ENCODE data around the gene AMZ1. TPM values are rescaled to one million over a fixed set of nuclear protein-coding genes. Genes with fewer than 3 reads are reported as not detected.
A peak's percentile ranks its signal among the peaks of the same experiment; 100 is the strongest.

The AMZ1 gene
- total RNA-seq, 2 experiments from 2014 or later, result 0.36 to 0.47 TPM

- no peak overlapping the region for H3K4me3 Mint-ChIP-seq
- no peaks in the 10 kb centered on the region for H3K27me3 Mint-ChIP-seq (ENCODE audit: low read depth)
- no peaks in the 10 kb centered on the region for H3K9me3 Mint-ChIP-seq
- DNase-seq, result peak; percentile 45
- H3K36me3 Mint-ChIP-seq (ENCODE audit: low read depth), result no peaks in the 10 kb centered on the region
- H3K27ac Mint-ChIP-seq, result peak overlapping the region; percentile 30
- CTCF ChIA-PET, result interaction anchor here (1.5 kb wide), 1 partner anchor 64 kb away, joined by 3 read pairs; no protein-coding TSS in a partner anchor
- intact Hi-C loops (cut with micrococcal nuclease), result no loop called here
- H3K4me1 Mint-ChIP-seq (ENCODE audit: low read depth), result peaks cover 13% of the 10 kb centered on the region
Measured at GRCh38 chr7:2645274-2645868, 42.6 kb upstream of the AMZ1 start.

- intact Hi-C loops (cut with micrococcal nuclease), result no loop called here
- no peak overlapping the region for H3K4me3 Mint-ChIP-seq
- CTCF ChIA-PET, result no interaction called here
- H3K36me3 Mint-ChIP-seq (ENCODE audit: low read depth), result no peaks in the 10 kb centered on the region
- no peaks in the 10 kb centered on the region for H3K27me3 Mint-ChIP-seq (ENCODE audit: low read depth)
- peaks cover 13% of the 10 kb centered on the region for H3K4me1 Mint-ChIP-seq (ENCODE audit: low read depth)
- DNase-seq, result no peak
- H3K27ac Mint-ChIP-seq, result no peak overlapping the region
- no peaks in the 10 kb centered on the region for H3K9me3 Mint-ChIP-seq
Measured at GRCh38 chr7:2646336-2646679, 41.7 kb upstream of the AMZ1 start.

GRCh38 chr7:2646680-2647571 lies 41.1 kb upstream of the AMZ1 start:
- no peaks in the 10 kb centered on the region for H3K9me3 Mint-ChIP-seq
- intact Hi-C loops (cut with micrococcal nuclease), result no loop called here
- DNase-seq, result no peak

GRCh38 chr7:2647594-2648172 lies 40.3 kb upstream of the AMZ1 start:
- no peaks in the 10 kb centered on the region for H3K9me3 Mint-ChIP-seq

More at GRCh38 chr7:2646680-2647571, 41.1 kb upstream of the AMZ1 start:
- CTCF ChIA-PET, result no interaction called here
- no peak overlapping the region for H3K4me3 Mint-ChIP-seq
- H3K4me1 Mint-ChIP-seq (ENCODE audit: low read depth), result peaks cover 13% of the 10 kb centered on the region
- no peak overlapping the region for H3K27ac Mint-ChIP-seq
- no peaks in the 10 kb centered on the region for H3K27me3 Mint-ChIP-seq (ENCODE audit: low read depth)
- H3K36me3 Mint-ChIP-seq (ENCODE audit: low read depth), result no peaks in the 10 kb centered on the region

GRCh38 chr7:2649139-2649838 lies 38.7 kb upstream of the AMZ1 start:
- Mint-ChIP-seq H3K36me3 (ENCODE audit: low read depth) (no peaks in the 10 kb centered on the region), H3K4me1 (ENCODE audit: low read depth) (peaks cover 13% of the 10 kb centered on the region), H3K4me3 (no peak overlapping the region), H3K27ac (no peak overlapping the region), H3K9me3 (no peaks in the 10 kb centered on the region), H3K27me3 (ENCODE audit: low read depth) (no peaks in the 10 kb centered on the region)
- no peak for DNase-seq
- CTCF ChIA-PET, result interaction anchor here (0.6 kb wide), 1 partner anchor 232 kb away, joined by 4 read pairs; no protein-coding TSS in a partner anchor
- intact Hi-C loops (cut with micrococcal nuclease), result no loop called here

More at GRCh38 chr7:2647594-2648172, 40.3 kb upstream of the AMZ1 start:
- H3K4me1 Mint-ChIP-seq (ENCODE audit: low read depth), result peaks cover 13% of the 10 kb centered on the region
- CTCF ChIA-PET, result interaction anchor here (0.6 kb wide), 1 partner anchor 166 kb away, joined by 3 read pairs; no protein-coding TSS in a partner anchor
- no peaks in the 10 kb centered on the region for H3K36me3 Mint-ChIP-seq (ENCODE audit: low read depth)
- DNase-seq, result no peak
- H3K4me3 Mint-ChIP-seq, result no peak overlapping the region
- no peaks in the 10 kb centered on the region for H3K27me3 Mint-ChIP-seq (ENCODE audit: low read depth)
- H3K27ac Mint-ChIP-seq, result no peak overlapping the region
- intact Hi-C loops (cut with micrococcal nuclease), result no loop called here

DNA sequence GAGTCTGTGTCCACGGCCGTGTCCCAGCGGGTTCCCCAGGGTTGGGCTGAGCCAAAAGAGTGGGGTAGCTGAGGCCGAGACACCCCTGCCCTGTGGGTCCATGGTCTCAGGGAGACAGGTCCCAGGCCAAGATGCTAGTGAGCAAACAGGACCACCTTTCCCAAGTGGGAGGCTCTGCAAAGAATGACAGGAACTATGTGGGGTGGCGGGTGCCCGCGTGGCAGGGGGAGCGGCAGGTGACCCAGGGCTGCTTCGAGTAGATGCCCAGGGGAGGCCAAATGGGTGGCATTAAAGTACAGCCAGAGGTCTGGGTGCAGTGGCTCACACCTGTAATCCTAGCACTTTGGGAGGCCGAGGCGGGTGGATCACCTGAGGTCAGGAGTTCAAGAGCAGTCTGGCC lies 38.0 kb upstream of the AMZ1 start:
- Mint-ChIP-seq H3K27ac (no peak overlapping the region), H3K36me3 (ENCODE audit: low read depth) (no peaks in the 10 kb centered on the region), H3K4me3 (no peak overlapping the region), H3K4me1 (ENCODE audit: low read depth) (peaks cover 6% of the 10 kb centered on the region), H3K27me3 (ENCODE audit: low read depth) (no peaks in the 10 kb centered on the region), H3K9me3 (no peaks in the 10 kb centered on the region)
- no peak for DNase-seq
- CTCF ChIA-PET, result interaction anchor here (0.5 kb wide), 1 partner anchor 667 kb away, joined by 3 read pairs; no protein-coding TSS in a partner anchor
- intact Hi-C loops (cut with micrococcal nuclease), result no loop called here

GRCh38 chr7:2650451-2650850 lies 37.6 kb upstream of the AMZ1 start:
- no peak for DNase-seq
- H3K27ac Mint-ChIP-seq, result no peak overlapping the region
- CTCF ChIA-PET, result interaction anchor here (0.5 kb wide), 1 partner anchor 668 kb away, joined by 3 read pairs; no protein-coding TSS in a partner anchor
- intact Hi-C loops (cut with micrococcal nuclease), result no loop called here
- no peaks in the 10 kb centered on the region for H3K27me3 Mint-ChIP-seq (ENCODE audit: low read depth)
- no peaks in the 10 kb centered on the region for H3K36me3 Mint-ChIP-seq (ENCODE audit: low read depth)
- H3K9me3 Mint-ChIP-seq, result no peaks in the 10 kb centered on the region
- no peak overlapping the region for H3K4me3 Mint-ChIP-seq
- peaks cover 2% of the 10 kb centered on the region for H3K4me1 Mint-ChIP-seq (ENCODE audit: low read depth)

DNA sequence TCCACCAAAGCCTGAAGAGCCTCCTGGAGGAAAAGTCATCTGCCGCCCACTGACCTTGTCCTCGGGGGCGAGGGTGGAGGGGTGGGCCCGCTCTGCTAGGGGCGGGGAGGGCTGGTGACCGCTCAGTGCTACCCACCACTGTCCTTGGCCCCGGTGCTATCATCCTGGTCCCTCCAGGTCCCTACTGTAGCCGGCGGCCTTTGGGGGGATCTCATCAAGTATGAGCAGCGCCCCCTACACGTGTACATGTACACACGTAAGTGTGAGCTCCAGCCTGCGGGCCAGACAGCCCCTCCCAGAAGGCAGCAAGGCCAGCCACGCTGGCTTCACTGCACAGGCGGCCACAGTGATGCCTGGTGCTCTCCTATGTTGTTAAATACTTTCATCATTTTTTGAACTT lies 36.7 kb upstream of the AMZ1 start:
- no peaks in the 10 kb centered on the region for H3K9me3 Mint-ChIP-seq
- CTCF ChIA-PET, result no interaction called here
- no peak for DNase-seq
- H3K27ac Mint-ChIP-seq, result no peak overlapping the region
- intact Hi-C loops (cut with micrococcal nuclease), result no loop called here
- H3K4me1 Mint-ChIP-seq (ENCODE audit: low read depth), result no peaks in the 10 kb centered on the region
- no peak overlapping the region for H3K4me3 Mint-ChIP-seq
- H3K27me3 Mint-ChIP-seq (ENCODE audit: low read depth), result no peaks in the 10 kb centered on the region
- H3K36me3 Mint-ChIP-seq (ENCODE audit: low read depth), result no peaks in the 10 kb centered on the region

GRCh38 chr7:2651847-2652735 lies 35.9 kb upstream of the AMZ1 start:
- no peak overlapping the region for H3K4me3 Mint-ChIP-seq
- CTCF ChIA-PET, result no interaction called here
- H3K9me3 Mint-ChIP-seq, result no peaks in the 10 kb centered on the region
- H3K27me3 Mint-ChIP-seq (ENCODE audit: low read depth), result no peaks in the 10 kb centered on the region
- H3K36me3 Mint-ChIP-seq (ENCODE audit: low read depth), result peaks cover 1% of the 10 kb centered on the region
- H3K4me1 Mint-ChIP-seq (ENCODE audit: low read depth), result no peaks in the 10 kb centered on the region
- no peak for DNase-seq
- no peak overlapping the region for H3K27ac Mint-ChIP-seq
- intact Hi-C loops (cut with micrococcal nuclease), result no loop called here

DNA sequence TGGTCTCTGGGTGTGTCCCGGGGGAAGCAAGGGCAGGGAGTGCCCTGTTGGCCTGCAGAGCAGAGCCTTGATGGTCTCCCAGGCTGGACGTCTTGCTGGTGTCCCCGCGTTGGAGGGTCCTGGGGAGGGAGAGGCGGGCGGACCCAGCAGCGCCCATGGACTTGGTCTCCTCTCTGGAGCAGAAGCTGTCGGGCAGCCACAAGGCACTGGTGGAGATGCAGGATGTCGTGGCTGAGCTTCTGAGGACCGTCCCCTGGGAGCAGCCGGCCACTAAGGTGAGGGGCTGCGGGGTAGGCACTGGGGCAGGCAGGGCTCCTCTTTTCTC lies 35.3 kb upstream of the AMZ1 start:
- CTCF ChIA-PET, result interaction anchor here (0.6 to 2.3 kb wide), 2 partner anchors 40 to 57 kb away, joined by 3 to 8 read pairs; no protein-coding TSS in a partner anchor
- no peaks in the 10 kb centered on the region for H3K9me3 Mint-ChIP-seq
- peaks cover 4% of the 10 kb centered on the region for H3K36me3 Mint-ChIP-seq (ENCODE audit: low read depth)
- H3K4me3 Mint-ChIP-seq, result no peak overlapping the region
- no peaks in the 10 kb centered on the region for H3K27me3 Mint-ChIP-seq (ENCODE audit: low read depth)
- no peak overlapping the region for H3K27ac Mint-ChIP-seq
- no peaks in the 10 kb centered on the region for H3K4me1 Mint-ChIP-seq (ENCODE audit: low read depth)
- DNase-seq, result no peak
- intact Hi-C loops (cut with micrococcal nuclease), result no loop called here

- no peaks in the 10 kb centered on the region for H3K4me1 Mint-ChIP-seq (ENCODE audit: low read depth)
- no peaks in the 10 kb centered on the region for H3K9me3 Mint-ChIP-seq
- H3K27me3 Mint-ChIP-seq (ENCODE audit: low read depth), result no peaks in the 10 kb centered on the region
- peaks cover 4% of the 10 kb centered on the region for H3K36me3 Mint-ChIP-seq (ENCODE audit: low read depth)
- DNase-seq, result no peak
- no peak overlapping the region for H3K4me3 Mint-ChIP-seq
- intact Hi-C loops (cut with micrococcal nuclease), result no loop called here
- CTCF ChIA-PET, result interaction anchor here (0.8 to 2.3 kb wide), 3 partner anchors 56 to 203 kb away, joined by 4 to 8 read pairs (median 6); no protein-coding TSS in a partner anchor
- no peak overlapping the region for H3K27ac Mint-ChIP-seq
Measured at GRCh38 chr7:2654059-2654458, 33.9 kb upstream of the AMZ1 start.

Measured in activated naive CD4-positive, alpha-beta T cell treated with anti-CD3 and anti-CD28 coated beads for 36 hours (primary cell).